ENCODE measurements around the gene PPP1R36. TPM values are rescaled to one million over a fixed set of nuclear protein-coding genes. Genes with fewer than 3 reads are reported as not detected.

Gene PPP1R36
- total RNA-seq, 3 donors from 2014 or later = 1.8 to 10.4 (median 7.6) TPM

DNA sequence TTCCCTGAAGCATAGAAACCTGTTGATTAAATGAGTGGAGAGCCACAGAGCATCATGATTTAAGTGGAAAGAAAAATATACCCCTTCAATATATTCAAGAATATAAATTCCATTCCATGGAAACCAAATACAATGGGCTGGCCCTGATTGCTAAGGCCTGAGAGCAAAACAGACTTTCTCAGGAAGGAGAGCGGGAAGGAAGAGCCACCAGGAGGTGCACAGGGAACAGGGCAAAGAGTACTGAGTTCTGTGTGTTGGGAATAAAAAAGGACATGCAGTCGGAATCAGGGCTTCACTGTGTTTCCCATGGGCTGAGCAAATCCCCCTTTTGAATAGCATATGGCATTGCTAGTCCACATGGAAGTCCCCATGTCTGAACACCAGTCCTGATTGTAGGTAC is 84.8 kb downstream of the PPP1R36 start:
- intact Hi-C loops (cut with DNase I, micrococcal nuclease) = loop anchor here in 1 of 2 donors (10.0 kb wide), 1 partner anchor 90 kb away; the partner anchor contains the start of genes HSPA2 and PPP1R36
- no peak for DNase-seq

DNA sequence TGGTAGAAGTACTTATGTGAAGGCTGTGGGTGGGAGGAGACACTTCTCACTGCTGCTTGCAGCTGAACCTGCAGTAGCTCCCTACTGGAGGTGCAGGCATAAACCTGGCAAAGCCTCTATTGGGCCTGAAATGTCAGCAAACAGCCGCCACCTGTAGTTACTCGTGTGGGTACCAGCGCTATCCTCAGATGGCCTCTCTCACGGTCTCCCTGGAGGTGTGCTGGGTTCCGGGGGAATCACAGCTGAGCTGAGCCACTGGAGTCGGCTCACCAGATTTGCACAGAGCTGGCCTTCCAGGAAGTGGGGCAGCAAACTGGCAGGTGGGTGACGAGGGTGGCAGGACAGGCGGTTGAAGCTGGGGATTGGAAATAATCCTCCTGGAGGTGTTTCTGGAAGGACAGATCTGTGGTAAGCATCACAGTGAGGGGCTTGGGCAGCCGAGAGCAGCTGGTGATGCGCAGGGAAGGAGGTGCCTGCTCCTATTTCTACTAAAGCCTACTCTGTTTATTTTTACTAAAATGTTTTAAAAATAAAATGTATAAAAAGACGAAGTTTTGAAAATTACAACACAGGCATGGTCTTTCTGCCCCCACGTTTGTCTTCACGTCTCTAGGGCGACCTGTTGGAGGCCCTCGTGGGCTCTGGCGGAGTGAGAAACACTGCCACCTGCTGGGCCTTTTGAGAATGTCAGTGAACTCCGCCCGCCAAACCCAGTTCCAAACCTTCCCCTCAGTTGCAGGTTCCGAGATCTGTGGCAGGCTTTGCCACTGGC is 86.6 kb downstream of the PPP1R36 start:
- TF ChIP-seq, protein P1, sequence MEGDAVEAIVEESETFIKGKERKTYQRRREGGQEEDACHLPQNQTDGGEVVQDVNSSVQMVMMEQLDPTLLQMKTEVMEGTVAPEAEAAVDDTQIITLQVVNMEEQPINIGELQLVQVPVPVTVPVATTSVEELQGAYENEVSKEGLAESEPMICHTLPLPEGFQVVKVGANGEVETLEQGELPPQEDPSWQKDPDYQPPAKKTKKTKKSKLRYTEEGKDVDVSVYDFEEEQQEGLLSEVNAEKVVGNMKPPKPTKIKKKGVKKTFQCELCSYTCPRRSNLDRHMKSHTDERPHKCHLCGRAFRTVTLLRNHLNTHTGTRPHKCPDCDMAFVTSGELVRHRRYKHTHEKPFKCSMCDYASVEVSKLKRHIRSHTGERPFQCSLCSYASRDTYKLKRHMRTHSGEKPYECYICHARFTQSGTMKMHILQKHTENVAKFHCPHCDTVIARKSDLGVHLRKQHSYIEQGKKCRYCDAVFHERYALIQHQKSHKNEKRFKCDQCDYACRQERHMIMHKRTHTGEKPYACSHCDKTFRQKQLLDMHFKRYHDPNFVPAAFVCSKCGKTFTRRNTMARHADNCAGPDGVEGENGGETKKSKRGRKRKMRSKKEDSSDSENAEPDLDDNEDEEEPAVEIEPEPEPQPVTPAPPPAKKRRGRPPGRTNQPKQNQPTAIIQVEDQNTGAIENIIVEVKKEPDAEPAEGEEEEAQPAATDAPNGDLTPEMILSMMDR (IDR thresholded peaks at IDR 0.05) = peak; percentile 75
- DNase-seq (peak; percentile 67 to 85 (median 80)), ATAC-seq (peak; percentile 81)
- intact Hi-C loops (cut with DNase I, micrococcal nuclease) = loop anchor here (5.0 to 10.0 kb wide), 3 partner anchors 92 to 294 kb away; partner anchors contain the start of genes HSPA2 (in 2 of the 2) and PPP1R36 (in 1 of the 2)
- Histone ChIP-seq H3K36me3 (ENCODE audit: low read depth) (no peaks in the 10 kb centered on the region), H3K4me1 (ENCODE audit: low read depth) (peaks cover 14% of the 10 kb centered on the region), H3K4me3 (no peak overlapping the region), H3K9me3 (no peaks in the 10 kb centered on the region)

More for the DNA sequence above, 84.8 kb downstream of the PPP1R36 start:
- no peaks in the 10 kb centered on the region for H3K36me3 ChIP-seq (ENCODE audit: low read depth)
- no peak for ATAC-seq
- peaks cover 18% of the 10 kb centered on the region for H3K4me1 ChIP-seq (ENCODE audit: low read depth)
- TF ChIP-seq, protein P1 (IDR thresholded peaks at IDR 0.05) = no peak
- H3K9me3 ChIP-seq = no peaks in the 10 kb centered on the region
- no peak overlapping the region for H3K4me3 ChIP-seq

DNA sequence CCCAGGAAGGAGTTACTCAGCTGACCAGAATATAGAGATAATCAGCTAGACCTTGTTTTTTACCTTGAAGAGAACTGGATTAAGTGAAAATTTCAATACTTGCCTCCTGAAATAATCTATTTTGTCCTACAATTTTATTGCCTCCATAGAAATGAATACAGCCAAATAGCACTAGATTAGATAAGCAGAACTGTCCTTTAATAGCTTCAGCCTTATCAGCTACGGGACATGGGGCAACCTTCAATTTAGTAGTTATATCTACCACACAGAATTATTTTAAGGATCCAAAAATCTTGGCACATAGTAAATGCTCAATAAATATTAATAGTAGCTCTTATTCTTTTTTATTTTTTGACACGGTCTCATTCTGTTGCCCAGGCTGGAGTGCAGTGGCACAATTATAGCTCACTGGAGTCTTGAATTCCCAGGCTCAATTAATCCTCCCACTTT is 87.2 kb downstream of the PPP1R36 start:
- no peak for ATAC-seq
- H3K4me1 ChIP-seq (ENCODE audit: low read depth) = peaks cover 7% of the 10 kb centered on the region
- no peak overlapping the region for H3K4me3 ChIP-seq
- no peak for DNase-seq
- H3K9me3 ChIP-seq = no peaks in the 10 kb centered on the region
- no peaks in the 10 kb centered on the region for H3K36me3 ChIP-seq (ENCODE audit: low read depth)
- TF ChIP-seq, protein P1 (IDR thresholded peaks at IDR 0.05) = no peak
- intact Hi-C loops (cut with DNase I, micrococcal nuclease) = loop anchor here (5.0 to 10.0 kb wide), 3 partner anchors 92 to 295 kb away; partner anchors contain the start of genes HSPA2 (in 2 of the 2) and PPP1R36 (in 1 of the 2)

DNA sequence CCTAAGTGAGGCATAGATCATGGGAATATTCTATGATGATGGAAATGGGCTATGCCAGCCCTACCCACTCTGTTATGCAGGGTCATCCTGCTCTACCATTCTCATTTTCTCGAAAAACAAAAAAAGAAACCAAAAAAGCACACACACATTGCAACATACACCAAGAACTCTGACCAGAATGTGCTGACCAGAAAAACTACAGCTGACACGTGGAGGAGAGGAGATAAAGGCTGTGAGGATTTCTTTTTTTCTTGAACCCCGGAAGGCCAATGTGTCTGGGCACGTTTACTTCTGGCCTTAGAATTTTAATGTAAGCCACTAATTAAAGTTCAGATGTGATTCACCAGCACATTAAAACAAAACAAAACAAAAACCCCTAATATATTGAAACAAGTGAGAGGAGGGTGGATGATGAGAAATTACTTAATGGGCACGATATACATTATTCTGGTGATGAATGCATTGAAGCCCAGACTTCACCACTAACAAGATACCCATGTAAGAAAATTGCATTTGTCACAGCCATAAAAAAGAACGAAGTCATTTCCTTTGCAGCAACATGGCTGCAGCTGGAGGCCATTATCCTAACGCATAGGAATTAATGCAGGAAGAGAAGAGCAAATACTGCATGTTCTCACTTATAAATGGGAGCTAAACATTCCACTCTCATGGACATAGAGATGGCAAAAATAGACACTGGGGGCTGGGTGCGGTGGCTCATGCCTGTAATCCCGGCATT is 88.1 kb downstream of the PPP1R36 start:
- H3K4me3 ChIP-seq = no peak overlapping the region
- intact Hi-C loops (cut with DNase I, micrococcal nuclease) = loop anchor here (5.0 to 10.0 kb wide), 3 partner anchors 93 to 296 kb away; partner anchors contain the start of genes HSPA2 (in 2 of the 2) and PPP1R36 (in 1 of the 2)

DNA sequence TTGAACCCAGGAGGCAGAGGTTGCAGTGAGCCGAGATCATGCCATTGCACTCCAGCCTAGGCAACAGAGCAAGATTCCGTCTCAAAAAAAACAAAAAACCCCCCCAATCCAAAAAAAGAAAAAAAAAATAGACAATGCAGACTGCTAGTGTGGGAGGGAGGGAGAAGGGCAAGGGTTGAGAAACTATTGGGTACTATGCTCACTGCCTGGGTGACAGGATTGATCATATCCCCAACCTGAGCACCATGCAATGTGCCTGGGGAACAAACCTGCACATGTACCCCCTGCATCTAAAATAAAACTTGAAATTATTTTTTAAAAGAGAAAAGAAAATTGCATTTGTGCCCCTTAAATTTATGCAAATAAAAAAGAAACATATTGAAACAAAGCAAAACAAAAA is 88.9 kb downstream of the PPP1R36 start:
- no peak for ATAC-seq

More for the DNA sequence above, 88.1 kb downstream of the PPP1R36 start:
- TF ChIP-seq, protein P1 (IDR thresholded peaks at IDR 0.05) = no peak
- H3K4me1 ChIP-seq (ENCODE audit: low read depth) = no peaks in the 10 kb centered on the region
- DNase-seq = no peak
- H3K9me3 ChIP-seq = no peaks in the 10 kb centered on the region
- no peaks in the 10 kb centered on the region for H3K36me3 ChIP-seq (ENCODE audit: low read depth)
- ATAC-seq = no peak

More for the DNA sequence above, 88.9 kb downstream of the PPP1R36 start:
- intact Hi-C loops (cut with DNase I, micrococcal nuclease) = loop anchor here (5.0 to 10.0 kb wide), 3 partner anchors 94 to 296 kb away; partner anchors contain the start of genes HSPA2 (in 2 of the 2) and PPP1R36 (in 1 of the 2)
- H3K36me3 ChIP-seq (ENCODE audit: low read depth) = no peaks in the 10 kb centered on the region
- no peak overlapping the region for H3K4me3 ChIP-seq
- no peaks in the 10 kb centered on the region for H3K9me3 ChIP-seq
- H3K4me1 ChIP-seq (ENCODE audit: low read depth) = no peaks in the 10 kb centered on the region
- TF ChIP-seq, protein P1 (IDR thresholded peaks at IDR 0.05) = no peak
- DNase-seq = no peak
